Measurements from ENCODE around the gene RYR3.

DNA sequence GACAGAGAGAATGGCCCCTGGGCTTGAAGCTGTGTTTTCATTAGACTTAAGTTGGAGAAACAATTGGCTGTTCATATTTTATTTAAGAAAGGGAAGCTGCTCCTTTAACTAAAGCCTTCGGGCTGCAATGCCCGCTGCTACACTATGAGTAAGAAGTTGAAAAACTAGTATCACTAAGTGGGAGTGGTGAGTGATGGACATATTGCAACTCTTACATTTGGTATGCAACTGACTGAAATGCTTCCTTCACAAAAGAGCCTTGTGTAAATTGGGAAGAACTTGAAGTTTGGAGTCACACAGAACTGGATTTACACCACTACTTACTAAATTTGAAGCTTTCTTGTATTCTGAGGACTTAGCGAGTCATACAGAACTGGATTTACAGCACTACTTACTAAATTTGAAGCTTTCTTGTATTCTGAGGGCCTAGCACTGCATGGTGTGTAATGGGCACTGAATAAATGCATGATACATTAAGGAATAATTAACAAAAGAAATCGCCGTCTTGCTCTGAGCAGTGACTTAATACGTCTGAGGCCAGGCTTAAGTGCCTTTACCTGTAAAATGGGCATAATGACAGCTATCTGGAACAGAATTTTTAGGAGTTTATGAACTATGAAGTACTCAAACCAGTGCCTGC lies 149.5 kb downstream of the RYR3 start:
- TF ChIP-seq CTCF (conservative IDR thresholded peaks at IDR 0.05; ENCODE audit: low read length) = no peak
- TF ChIP-seq EZH2phosphoT487 (IDR thresholded peaks at IDR 0.05; ENCODE audit: borderline replicate concordance, low read depth, low read length) = no peak

Measured in OCI-LY7 (cell line).